ENCODE results near the gene NRXN3.

The NRXN3 gene

GRCh38 chr14:78835909-78836308, 665.7 kb downstream of the NRXN3 start:
- no peak overlapping the region for H3K27ac ChIP-seq
- H3K4me3 ChIP-seq, result no peak overlapping the region

GRCh38 chr14:78836777-78837176, 666.6 kb downstream of the NRXN3 start:
- Histone ChIP-seq H3K4me3 (no peak overlapping the region), H3K27ac (no peak overlapping the region)

GRCh38 chr14:78838959-78839358, 668.8 kb downstream of the NRXN3 start:
- Histone ChIP-seq H3K4me3 (no peak overlapping the region), H3K27ac (no peak overlapping the region)

- H3K27ac ChIP-seq, result no peak overlapping the region
- H3K4me3 ChIP-seq, result no peak overlapping the region
Measured at GRCh38 chr14:78840898-78841297, 670.7 kb downstream of the NRXN3 start.

GRCh38 chr14:78847801-78848200, 677.6 kb downstream of the NRXN3 start:
- Histone ChIP-seq H3K27ac (no peak overlapping the region), H3K4me3 (no peak overlapping the region)

- H3K4me3 ChIP-seq, result no peak overlapping the region
- H3K27ac ChIP-seq, result no peak overlapping the region
Measured at GRCh38 chr14:78848234-78848820, 678.2 kb downstream of the NRXN3 start.

GRCh38 chr14:78849952-78850351, 679.8 kb downstream of the NRXN3 start:
- Histone ChIP-seq H3K4me3 (no peak overlapping the region), H3K27ac (no peak overlapping the region)

- Histone ChIP-seq H3K4me3 (no peak overlapping the region), H3K27ac (no peak overlapping the region)
Measured at GRCh38 chr14:78851189-78851588, 681.0 kb downstream of the NRXN3 start.

- H3K27ac ChIP-seq, result no peak overlapping the region
Measured at GRCh38 chr14:78852040-78852439, 681.9 kb downstream of the NRXN3 start.

GRCh38 chr14:78857974-78858373, 687.8 kb downstream of the NRXN3 start:
- Histone ChIP-seq H3K27ac (no peak overlapping the region), H3K4me3 (no peak overlapping the region)

More at GRCh38 chr14:78852040-78852439, 681.9 kb downstream of the NRXN3 start:
- H3K4me3 ChIP-seq, result no peak overlapping the region

- H3K27ac ChIP-seq, result no peak overlapping the region
- H3K4me3 ChIP-seq, result no peak overlapping the region
Measured at GRCh38 chr14:78863143-78863542, 693.0 kb downstream of the NRXN3 start.

GRCh38 chr14:78872837-78873236, 702.7 kb downstream of the NRXN3 start:
- Histone ChIP-seq H3K27ac (no peak overlapping the region), H3K4me3 (no peak overlapping the region)

- no peak overlapping the region for H3K4me3 ChIP-seq
Measured at GRCh38 chr14:78873581-78873980, 703.4 kb downstream of the NRXN3 start.

GRCh38 chr14:78875049-78875448, 704.9 kb downstream of the NRXN3 start:
- Histone ChIP-seq H3K27ac (no peak overlapping the region), H3K4me3 (no peak overlapping the region)

More at GRCh38 chr14:78873581-78873980, 703.4 kb downstream of the NRXN3 start:
- no peak overlapping the region for H3K27ac ChIP-seq

- no peak overlapping the region for H3K4me3 ChIP-seq
- no peak overlapping the region for H3K27ac ChIP-seq
Measured at GRCh38 chr14:78885884-78886283, 715.7 kb downstream of the NRXN3 start.

- Histone ChIP-seq H3K4me3 (no peak overlapping the region), H3K27ac (no peak overlapping the region)
Measured at GRCh38 chr14:78897443-78897842, 727.3 kb downstream of the NRXN3 start.

GRCh38 chr14:78902010-78902623, 731.9 kb downstream of the NRXN3 start:
- H3K27ac ChIP-seq, result no peak overlapping the region

GRCh38 chr14:78904094-78904493, 733.9 kb downstream of the NRXN3 start:
- Histone ChIP-seq H3K27ac (no peak overlapping the region), H3K4me3 (no peak overlapping the region)

More at GRCh38 chr14:78902010-78902623, 731.9 kb downstream of the NRXN3 start:
- no peak overlapping the region for H3K4me3 ChIP-seq

- Histone ChIP-seq H3K4me3 (no peak overlapping the region), H3K27ac (no peak overlapping the region)
Measured at GRCh38 chr14:78917462-78917861, 747.3 kb downstream of the NRXN3 start.

- H3K27ac ChIP-seq, result no peak overlapping the region
Measured at GRCh38 chr14:78921856-78922255, 751.7 kb downstream of the NRXN3 start.

GRCh38 chr14:78927261-78927660, 757.1 kb downstream of the NRXN3 start:
- no peak overlapping the region for H3K27ac ChIP-seq
- no peak overlapping the region for H3K4me3 ChIP-seq

More at GRCh38 chr14:78921856-78922255, 751.7 kb downstream of the NRXN3 start:
- H3K4me3 ChIP-seq, result no peak overlapping the region

GRCh38 chr14:78933166-78933565, 763.0 kb downstream of the NRXN3 start:
- H3K27ac ChIP-seq, result no peak overlapping the region
- no peak overlapping the region for H3K4me3 ChIP-seq
